Dermis lymphatic vessel endothelial cell (primary cell): ENCODE measurements around the gene ME3. TPM values are rescaled to one million over a fixed set of nuclear protein-coding genes. Genes with fewer than 3 reads are reported as not detected.

Experiments
- total RNA-seq: library from RNA; depleted of rRNA; stranded (reverse); fragments of >200 nt; gene quantifications from 2 replicates; pipeline ENCODE4 v1.2.1, GENCODE V29; 2014

ME3 gene
- total RNA-seq: 17.7 and 18.4 TPM in 2 replicates

DNA sequence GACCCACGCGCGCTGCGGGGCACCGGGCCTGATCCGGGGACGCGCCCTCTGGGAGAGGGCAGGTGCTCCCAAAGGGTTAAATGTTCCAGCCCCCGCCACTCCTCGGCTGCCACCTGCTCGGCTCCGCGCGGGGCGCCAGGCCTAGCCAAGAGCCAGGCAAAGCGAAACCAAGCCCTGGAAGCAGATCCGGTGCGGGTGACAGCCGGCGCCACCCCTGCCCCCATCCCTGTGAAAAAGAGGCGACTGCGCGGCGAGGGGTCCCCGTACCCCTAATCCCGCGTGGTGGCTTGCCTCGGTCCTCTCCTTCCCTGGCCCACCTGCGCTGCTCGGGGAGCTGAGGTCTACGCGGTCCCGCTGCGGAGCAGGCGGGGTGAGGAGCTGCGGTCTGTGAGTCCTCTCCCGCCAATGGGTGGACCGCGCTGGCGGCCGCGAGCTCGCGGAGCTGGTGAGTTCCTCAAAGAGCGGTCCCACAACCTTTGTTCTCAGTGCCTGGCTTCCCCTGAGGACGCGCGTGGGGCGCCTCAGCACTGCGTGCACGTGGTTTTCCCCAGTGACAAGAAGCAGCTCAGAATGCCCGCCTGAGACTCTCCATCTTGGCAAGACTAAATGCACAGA lies at the start of gene ME3:
Gene ME3, minus strand, starts transcription at position 610 of the 615 bp plus-strand sequence.

Other genes with a start within 250 kb of the ME3 start
- 56.8 and 78.0 TPM in 2 replicates for gene PRSS23, start 127.9 kb upstream of the ME3 start, total RNA-seq